ENCODE results near the gene ERFE.

ERFE gene

DNA sequence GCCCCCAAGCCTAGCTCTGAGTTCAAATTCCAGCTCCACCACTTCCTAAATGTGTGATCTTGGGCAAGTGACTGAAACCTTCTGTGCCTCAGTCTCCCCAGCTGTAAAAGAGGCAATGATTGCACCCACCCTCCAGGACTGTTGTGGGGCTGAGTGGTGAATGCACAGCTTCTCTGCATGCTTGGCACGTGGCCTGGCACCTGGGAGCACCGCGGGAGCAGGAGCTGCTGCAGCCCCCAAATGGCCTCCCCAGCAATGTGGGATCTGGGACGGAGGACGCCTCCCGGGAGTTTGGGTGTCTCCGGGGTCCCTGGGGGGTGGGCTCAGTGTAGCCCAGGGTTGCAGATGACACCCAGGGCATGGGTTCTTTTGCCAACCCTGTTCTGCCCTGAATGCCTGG lies 18.7 kb upstream of the ERFE start:
- FAIRE-seq = no peak

DNA sequence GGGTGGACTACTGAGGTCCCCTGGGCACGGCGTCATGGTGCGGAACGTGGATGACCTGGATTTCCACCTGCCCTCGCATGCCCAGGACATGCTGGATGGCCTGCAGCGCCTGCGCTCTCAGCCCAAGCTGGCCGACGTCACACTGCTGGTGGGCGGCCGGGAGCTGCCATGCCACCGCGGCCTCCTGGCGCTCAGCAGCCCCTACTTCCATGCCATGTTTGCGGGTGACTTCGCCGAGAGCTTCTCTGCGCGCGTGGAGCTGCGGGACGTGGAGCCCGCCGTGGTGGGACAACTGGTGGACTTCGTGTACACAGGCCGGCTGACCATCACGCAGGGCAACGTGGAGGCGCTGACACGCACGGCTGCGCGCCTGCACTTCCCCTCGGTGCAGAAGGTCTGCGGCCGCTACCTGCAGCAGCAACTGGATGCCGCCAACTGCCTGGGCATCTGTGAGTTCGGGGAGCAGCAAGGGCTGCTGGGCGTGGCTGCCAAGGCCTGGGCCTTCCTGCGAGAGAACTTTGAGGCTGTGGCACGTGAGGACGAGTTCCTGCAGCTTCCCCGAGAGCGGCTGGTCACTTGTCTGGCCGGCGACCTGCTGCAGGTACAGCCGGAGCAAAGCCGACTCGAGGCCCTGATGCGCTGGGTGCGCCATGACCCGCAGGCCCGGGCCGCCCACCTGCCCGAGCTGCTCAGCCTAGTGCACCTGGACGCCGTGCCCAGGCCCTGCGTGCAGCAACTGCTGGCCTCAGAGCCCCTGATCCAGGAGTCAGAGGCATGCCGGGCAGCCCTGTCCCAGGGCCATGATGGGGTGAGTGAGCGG lies 17.8 kb upstream of the ERFE start:
- no peak for FAIRE-seq

DNA sequence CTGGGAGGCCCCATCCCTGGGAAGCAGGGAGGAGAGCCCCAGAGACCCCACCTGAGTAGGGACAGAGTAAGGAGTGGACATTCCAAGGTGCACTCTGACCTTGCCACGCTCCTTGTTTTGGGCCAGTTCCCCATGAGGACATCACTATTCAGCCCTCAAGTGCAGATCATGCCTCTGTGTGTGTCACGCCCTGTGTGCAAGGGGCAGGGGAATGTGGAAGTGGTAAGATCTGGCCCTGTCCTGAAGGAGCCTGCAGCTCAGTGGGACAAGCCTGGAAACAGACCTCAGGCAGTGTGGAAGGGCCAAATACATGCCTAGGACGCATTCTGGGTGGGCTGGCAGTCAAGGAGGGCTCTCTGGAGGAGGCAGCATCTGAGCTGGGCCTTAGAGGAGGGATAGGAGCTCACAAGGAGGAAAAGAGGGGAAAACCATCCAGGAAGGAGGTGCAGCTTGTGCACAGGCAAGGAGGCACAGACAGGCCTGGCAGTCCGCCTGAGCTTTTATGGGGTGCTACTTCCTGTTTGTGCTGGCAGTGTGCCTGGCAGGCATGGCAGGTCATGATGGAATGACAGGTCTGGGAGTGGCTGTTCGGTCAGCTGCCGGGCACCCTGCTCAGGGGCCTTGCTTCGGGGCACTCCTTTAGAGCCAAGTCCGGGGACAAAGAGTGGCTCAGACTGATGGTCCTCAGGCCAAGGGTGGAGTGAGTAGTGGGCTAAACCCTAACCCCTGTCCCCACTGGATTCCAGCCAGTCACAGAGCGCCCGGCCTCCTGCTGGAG lies 17.0 kb upstream of the ERFE start:
- no peak for FAIRE-seq

DNA sequence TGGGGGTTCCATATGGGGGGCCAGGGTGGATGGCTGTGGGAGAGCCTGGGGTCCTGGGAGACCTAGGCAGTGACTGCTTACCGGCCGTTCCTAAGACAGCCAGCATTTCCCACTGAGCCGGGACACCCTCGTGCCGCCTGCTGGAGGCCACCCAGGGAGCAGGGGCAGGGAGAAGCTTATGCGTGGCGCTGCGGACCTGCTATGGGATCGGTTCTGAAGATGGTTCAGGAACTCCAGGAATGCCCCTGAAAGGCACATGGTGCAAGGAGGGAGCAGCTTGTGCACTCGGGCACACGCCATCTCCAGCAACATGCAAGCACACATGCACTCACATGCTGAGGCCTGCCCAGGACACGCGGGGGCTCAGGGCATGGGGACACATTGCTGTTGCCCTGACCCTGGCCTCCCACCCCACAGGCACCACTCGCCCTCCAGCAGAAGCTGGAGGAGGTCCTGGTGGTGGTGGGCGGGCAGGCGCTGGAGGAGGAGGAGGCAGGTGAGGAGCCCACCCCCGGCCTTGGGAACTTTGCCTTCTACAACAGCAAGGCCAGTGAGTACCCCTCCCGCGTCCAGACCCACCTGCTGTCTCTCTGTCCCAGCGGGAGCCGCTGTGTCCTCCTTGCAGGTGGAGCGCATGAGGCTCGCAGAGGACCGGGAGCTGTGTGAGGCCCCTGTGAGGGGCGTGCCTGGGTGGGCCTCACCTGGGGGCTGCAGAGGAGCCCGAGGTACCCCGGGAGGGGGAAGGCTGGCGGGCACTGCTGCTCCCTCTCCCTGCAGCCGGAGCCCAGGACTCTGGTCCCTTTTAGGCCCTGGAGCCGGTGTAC lies 16.2 kb upstream of the ERFE start:
- FAIRE-seq = no peak

DNA sequence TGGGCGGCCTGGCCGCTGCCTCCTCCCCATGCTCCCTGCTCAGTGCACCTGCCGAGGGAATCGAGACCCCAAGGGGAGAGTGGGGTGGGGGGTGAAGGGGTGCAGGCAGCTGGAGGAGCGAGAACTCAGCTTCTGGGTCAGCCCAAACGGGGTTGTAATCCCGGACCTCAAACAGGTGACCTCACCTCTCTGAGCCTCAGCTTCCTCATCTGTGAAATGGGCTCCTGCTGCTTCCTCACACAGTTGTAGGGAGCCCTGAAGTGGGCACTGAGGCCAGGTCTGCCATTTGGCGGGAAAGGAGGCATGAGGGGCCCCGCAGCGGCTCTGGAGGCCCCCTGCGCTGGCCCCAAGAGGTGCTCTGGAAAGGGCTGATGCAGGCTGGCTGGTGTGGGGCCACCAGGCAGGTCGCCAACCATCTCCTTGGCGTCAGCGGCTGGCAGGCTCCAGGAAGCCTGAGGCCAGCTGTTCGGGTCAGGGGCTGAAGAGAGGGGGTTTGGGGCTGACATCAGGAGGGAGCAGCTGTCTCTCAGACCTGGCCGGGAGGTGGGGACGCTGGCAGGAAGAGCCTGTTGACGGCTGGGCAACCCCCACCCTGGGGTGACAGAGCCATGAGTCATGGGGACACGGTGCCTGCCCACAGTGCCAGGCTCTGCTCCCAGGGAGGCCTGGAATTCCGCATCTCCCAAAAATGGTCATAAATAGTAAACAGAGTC lies 15.4 kb upstream of the ERFE start:
- FAIRE-seq = no peak

DNA sequence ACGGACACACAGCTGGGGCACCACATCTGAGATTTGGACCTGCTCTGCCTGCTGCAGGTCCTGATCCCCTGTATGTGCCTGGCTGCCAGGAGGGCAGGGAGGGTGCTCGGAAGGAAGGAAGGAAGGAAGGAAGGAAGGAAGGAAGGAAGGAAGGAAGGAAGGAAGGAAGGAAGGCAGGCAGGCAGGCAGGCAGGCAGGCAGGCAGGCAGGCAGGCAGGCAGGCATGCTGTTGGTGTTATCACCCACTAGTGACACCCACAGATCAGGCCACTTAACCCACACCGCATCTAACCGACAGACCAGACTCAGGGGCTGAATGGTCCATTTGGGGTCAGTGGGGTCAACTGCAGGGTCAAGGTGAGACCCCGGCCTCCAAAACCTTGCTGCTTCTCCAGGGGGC lies 14.5 kb upstream of the ERFE start:
- FAIRE-seq = no peak

DNA sequence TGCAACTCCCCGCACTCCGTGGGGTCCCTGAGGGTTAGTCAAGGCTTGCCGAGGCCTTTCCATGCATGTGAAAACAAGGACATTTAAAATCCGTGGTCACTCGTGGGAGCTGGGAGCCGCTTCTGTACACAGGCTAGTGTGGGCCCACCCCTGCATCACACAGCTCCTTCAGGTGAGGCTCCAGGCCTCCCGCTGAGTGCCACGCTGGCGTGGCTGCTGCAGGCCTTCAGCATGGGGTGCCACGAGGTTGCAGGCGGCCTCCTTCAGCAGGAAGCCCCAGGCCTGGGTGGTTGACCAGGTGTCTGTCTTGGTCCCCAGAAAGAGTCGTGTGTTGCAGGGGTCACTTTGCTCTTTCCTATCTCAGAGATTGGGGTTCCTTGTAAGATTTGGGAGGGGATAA lies 13.7 kb upstream of the ERFE start:
- FAIRE-seq = no peak

DNA sequence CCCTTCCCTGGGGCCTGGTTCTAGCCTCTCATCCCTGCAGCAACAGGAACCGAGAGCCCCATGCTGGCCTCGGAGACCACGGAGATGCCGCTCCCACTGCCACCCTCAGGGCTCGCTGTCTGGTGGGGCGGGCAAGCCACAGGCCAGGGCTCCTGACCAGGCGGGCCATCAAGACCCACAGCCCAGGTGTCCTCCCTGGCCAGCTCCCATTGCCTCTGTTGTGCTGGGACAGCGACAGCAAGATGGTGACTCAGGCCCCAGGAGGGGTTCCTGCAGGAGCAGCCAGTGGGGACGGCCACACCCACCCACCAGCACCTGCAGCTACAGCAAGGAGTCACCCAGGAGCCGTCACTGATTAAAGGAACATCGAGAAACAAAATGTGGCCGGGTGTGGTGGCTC lies 12.9 kb upstream of the ERFE start:
- FAIRE-seq = no peak

DNA sequence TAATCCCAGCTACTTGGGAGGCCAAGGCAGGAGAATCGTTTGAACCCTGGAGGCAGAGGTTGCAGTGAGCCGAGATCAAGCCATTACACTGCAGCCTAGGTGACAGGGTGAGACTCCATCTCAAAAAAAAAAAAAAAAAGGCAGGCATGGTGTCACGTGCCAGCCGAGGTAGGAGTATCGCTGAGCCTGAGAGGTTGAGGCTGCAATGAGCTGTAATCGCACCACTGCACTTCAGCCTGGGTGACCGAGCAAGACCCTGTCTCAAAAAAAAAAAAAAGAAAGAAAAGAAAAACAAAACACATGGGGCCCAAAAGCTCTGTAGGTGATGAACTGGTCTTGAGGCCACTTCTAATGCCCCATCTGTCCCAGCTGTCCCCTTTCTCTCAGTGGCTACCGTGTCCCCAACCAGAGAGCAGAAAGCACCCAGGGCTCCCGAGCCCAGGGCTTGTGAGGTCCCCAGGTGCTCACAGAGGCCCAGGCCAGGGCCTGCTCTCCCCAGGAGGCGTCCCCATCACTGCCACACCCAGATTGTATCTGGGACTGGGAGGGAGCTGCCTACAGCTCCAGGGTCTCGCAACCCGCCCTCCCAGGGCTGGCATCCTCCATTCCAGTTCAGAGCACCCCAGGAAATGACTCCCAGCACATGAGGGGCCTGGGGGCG lies 11.8 kb upstream of the ERFE start:
- FAIRE-seq = no peak

DNA sequence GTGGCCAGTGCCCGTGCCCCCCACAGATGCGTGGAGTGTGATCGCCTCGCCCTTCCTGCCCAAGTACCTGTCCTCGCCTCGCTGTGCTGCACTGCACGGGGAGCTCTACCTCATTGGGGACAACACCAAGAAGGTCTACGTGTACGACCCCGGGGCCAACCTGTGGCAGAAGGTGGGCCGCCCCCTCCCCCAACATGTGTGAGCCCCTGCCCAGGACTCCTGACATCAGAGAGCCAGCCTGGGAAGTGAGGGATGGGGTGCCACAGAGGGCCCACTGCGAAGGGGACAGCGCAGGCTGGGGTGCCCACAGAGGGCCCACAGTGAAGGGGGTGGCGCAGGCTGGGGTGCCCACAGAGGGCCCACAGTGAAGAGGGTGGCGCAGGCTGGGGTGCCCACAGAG lies 9.8 kb upstream of the ERFE start:
- no peak for FAIRE-seq

DNA sequence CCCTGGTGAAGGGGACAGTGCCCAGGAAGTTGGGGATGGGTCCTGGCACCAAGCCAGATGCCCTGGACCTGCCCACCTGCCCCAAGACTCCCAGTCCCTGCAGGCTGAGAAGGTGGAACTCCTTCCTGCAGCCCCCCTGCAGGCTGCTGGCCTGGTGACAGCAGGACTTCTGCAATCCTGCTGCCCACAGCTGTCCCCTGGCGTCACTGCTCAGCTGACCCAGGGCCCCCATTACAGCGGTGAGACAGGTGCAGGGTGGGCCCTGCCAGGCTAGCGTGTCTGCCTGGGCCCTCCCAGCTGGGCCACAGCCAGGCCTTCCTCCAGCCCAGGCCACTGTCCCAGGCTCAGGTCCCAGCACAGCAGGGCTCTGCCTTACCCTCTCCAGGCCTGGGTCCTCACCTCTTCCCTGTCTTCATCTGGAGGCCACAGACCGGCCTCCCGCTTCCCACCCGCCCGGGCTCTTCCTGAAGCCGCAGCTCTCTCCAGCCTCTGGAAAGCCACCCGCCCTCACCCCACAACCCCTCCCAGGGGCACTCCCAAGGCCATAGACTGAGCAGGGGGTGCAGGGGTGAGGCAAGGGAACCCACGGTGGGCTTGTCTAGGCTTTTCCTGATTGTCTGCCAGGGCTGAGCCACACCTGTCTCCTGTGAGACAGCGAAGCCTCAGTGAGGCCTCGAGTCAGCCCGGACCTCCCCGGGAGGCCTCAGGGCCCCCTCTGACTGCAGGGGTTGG lies 8.8 kb upstream of the ERFE start:
- FAIRE-seq = no peak

DNA sequence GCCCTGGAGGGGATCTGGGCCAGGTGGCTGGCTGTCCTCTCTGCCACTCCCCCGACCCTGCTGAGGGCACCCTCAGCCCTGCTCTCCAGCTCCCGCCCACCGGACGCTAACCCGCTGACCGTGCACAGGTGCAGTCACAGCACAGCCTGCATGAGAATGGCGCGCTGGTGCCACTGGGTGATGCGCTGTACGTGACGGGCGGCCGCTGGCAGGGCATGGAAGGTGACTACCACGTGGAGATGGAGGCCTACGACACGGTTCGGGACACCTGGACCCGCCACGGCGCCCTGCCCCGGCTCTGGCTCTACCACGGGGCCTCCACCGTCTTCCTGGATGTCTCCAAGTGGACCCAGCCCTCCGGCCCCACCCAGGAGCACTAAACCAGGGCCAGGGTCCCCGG lies 8.1 kb upstream of the ERFE start:
- no peak for FAIRE-seq

DNA sequence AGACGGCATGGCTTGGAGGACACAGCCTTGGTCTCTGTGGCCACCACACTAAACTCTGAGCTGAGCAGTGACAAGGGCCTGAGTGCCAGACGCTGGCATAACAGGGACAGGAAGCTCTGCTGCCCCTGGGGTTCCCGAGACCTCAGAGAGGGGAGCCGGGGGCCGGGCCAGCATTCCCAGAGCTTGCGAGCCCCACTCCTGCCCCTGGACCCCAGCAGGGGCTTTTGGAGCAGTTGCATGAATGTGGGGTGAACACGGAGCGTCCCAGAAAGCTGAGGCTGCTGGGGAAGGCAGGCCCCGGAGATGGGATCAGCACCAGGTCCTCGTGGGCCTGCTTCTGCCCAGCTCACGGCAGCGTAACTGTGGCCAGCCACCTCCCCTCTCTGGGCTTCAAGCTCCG lies 7.6 kb upstream of the ERFE start:
- FAIRE-seq = no peak

DNA sequence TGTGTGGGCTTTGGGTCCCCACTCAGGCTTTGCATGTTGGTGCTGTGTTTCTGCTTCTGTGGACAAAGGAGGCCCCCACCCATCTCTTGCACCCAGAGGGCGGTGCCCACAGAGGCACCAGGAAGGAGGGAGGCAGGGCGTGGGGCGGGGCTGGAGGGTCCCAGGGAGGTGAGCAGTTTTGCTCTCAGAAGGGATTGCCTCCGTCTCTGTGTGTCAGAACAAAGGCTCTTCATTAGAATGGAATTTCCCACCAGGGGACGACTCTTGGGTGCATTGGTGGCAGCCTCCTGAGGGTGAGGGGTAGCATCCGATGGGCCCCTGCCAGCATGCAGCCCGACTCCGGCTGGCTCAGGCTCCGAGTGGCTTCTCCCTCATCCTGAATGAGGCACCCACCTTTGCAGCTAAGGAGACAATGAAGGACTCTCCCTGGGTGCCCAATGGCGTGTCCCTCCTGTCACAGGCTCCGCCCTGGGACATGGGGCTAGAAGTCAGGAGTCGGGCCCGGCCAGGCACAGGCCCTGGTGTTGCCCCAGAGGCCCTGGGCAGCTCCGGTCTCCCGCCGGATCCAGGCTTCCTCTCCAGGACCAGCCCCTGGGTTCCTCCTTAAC lies 7.0 kb upstream of the ERFE start:
- no peak for FAIRE-seq

DNA sequence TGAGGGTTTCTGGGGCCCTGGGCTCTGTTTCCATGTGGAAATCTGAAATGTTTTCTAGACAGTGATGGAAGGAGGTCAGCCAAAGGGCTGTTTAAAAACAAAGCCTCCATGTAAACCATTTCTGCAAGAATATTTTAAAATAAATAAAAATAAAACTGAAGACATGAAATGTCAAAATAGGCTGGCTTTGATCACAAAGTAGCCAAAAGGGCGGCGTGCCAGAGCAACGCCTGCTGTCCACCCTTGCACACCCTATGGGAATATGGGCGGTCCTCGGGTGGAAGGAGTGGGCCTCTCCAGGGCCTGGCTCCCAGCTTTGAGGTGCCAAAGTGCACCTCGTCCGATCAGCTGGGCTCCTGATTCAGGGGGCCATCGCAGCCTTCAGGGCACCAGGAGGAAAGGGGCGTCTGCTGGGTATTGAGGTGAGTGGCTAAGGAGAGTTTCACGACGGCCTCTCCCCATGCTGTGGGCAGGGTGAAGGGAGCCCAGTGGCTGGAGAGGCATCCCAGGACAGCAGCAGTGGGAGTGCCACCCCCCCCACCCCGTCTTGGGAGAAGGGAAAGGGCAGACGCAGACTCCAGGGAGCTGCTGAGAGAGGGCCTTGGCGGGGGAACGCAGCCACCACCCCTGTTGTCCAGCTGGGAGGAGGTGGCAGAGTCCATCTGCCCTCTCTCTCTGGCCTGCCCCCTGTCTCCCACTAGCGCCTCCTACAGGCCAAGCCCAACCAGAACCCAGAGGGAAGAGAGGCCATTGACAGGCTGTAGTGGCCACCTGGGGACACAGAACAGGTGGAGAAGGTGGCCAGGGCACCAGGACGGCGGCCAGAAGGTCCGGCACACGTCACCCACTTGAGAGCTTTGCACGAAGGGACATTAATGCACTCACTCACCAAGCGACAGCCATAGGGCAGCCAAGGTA lies 5.7 kb upstream of the ERFE start:
- FAIRE-seq = no peak

DNA sequence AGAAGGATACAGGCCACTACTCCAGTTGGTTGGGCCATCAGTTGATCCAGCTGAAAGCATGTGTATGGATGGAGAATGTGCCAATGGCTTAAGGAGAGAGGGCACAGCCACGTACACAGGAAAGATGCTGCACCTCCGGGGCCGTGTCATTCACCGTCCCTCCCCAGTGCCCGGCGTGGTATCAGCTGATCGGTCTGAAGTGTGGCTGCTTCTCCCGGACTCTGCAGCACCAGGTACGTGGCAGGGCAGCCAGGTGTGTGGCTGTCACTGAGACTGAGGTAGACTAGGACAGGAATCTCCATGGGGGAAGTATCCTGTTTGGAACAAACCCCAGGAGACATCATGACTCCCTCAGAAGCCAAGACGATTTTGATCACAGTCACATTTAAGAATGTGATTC lies 4.2 kb upstream of the ERFE start:
- no peak for FAIRE-seq

DNA sequence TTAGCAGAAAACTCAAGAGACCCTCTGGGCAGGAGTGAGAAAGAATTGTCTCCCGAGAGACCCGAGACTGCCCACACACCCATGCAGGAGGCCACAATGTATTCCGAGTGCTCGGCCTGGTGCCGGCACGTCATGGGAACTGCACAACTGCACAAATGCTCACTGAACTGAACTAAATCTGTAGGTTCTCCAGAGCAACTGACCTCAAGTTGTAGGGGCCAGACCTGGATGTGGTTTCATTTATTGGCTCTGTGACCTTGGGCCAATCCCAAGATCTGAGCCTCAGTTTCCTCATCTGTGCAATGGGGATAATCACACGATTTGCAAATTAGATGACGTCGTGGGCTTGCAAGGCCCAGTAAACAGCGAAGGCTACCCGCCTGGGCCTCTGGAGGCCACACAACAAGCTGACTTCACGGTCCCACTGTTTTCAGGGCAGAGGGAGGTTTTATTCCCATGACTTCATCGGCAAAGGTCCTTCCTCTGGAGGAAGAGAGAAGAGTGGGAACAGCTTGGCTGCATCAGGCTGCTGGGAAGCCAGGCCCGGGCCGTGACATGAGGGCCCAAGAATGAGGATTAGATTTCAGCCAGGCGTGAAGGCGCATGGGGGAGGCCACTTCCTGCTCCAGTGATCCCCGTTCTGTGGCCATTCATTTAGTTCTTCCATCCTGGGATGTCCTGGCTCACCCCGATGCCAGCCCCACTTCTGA lies 3.6 kb upstream of the ERFE start:
- no peak for FAIRE-seq

DNA sequence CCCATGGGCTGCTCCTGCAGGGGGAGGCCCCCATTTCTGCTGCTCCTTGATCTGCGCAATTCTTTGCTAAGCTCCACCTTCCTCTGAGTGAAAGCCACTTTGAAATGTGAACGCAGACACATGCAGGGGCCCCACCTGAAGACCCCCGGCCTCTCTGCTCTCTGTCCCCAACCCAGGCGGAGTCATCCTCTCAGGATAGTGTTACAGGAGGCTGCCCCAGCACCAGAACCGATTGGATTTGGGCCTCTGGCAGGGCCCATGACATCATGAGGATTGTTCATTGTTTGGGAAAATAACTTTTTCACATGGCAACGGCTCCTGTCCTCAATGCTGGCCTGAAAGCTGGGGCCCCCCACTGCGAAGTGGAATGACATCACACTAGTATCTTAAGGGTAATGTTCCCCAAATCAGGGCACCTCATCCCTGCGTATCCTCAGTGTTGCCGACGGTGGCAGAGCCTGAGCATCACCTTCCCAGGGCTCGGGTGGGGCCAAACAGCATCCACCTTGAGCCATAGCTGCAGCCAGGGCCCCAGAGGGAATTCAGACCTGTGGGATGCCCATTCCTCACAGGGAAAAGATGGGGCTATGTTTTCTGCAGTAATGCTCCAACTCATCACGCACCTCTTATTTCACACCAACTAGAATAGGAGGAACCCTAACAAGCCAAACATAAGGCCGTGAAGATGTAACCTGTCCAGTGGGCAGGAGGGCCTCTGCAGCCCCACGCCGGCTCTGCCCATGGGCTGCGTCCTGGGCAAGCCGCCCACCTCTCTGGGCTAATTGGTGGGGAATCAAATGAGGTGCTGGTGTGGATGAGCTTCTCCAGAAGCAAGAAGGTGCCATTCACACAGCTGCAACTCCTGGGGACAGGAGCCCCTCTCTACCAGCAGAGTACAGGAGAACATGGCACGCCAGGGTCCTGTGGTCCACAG lies 2.7 kb upstream of the ERFE start:
- no peak for FAIRE-seq

Data from endometrium (tissue), 2 donors.